Measurements from ENCODE around the gene EEF1G. TPM values are rescaled to one million over a fixed set of nuclear protein-coding genes. Genes with fewer than 3 reads are reported as not detected.
A peak's percentile ranks its signal among the peaks of the same experiment; 100 is the strongest.
"Not testable (repeated sequence)": the region's sequence is repeated elsewhere in the genome, so short reads cannot be mapped to it uniquely, and the experiment has no call there.

Gene EEF1G
- total RNA-seq, 8 experiments from 2014 or later = 1,525 to 3,247 (median 2,152) TPM

DNA sequence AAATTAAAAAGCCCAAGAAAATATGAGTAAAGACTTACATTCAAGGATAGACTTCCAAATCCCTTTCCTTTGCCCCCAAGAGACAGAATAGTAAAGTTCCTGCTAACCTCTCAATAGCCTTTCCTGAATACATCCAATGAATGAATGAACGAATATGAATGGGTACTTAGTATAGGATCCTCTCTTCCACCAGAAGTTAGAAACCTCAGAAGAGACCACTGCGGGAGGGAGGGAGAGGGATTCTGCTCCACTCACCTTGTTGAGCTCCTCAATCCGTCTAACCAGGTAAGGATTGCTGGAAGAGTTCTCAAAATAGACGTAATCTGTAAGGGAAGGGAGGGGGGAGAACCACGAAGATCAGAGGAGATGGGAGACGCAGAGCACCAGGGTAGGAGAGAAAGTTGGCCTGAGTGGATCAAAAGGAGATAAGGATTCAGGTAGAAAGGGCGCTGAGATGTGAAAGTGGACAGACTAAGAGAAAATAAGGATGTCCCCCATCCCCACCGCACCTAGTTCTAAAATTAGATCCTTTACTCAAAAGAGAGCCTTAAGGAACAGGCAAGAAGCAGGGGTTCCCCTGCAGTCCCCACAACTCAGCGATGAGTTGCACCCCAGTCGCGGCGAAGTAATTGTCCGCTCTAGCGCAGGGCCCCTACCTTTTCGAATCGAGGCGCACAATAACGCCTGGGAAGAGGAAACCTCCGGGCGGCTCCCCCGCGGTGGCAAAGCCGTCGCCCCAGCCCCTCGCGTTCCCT is 26.9 kb upstream of the EEF1G start:
- H3K27ac ChIP-seq = peak overlapping the region; percentile 82 to 83
- WGBS, 10 experiments = 0 to 4% (median 0%) methylated on average over 2 to 12 of the region's 26 CpGs
- no peak for ATAC-seq (replicated peaks in 6 of 8)
- in situ Hi-C loops (cut with MboI; ENCODE audit: low pct_unique_long_range_greater_than_20kb in 2 of 9, low sequenced_read_pairs in 9 of 9, unreplicated experiment in 9 of 9) = no loop called here
- peak overlapping the region; percentile 63 to 94 (median 73) for H3K4me3 ChIP-seq
- peaks cover 18 to 25% of the 10 kb centered on the region in 2 donors for H3K4me1 ChIP-seq (replicated peaks in 1 of 2)

DNA sequence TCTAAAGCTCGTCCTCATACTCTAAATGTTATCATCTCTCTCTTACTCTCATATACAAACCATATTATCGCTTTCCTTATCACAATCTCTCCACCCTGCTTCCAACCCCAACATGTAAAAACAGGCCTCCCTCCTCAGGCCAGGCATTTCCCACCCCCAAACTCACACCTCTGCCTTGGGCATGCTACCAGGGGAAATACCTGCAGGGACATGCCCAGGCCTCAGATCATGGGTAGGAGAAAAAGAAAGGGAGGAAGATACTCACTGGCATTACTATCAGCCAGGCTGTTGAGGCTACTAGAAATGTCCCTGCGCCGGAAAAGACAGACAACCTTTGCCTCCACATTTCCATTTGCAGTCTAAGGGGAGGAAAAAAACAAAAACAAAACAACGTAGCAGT is 26.2 kb upstream of the EEF1G start:
- in situ Hi-C loops (cut with MboI; ENCODE audit: low pct_unique_long_range_greater_than_20kb in 2 of 9, low sequenced_read_pairs in 9 of 9, unreplicated experiment in 9 of 9) = loop anchor here in 1 of 9 experiments (25.0 kb wide), 1 partner anchor 213 kb away; no protein-coding TSS in a partner anchor
- peaks cover 18 to 23% of the 10 kb centered on the region in 2 donors for H3K4me1 ChIP-seq (replicated peaks in 1 of 2)
- H3K27ac ChIP-seq = no peak overlapping the region
- 10 to 70% (median 26%) methylated on average over 2 to 4 of the region's 5 CpGs for WGBS, 10 experiments
- peak overlapping the region; percentile 63 to 94 (median 73) for H3K4me3 ChIP-seq
- no peak for ATAC-seq (replicated peaks in 6 of 8)

DNA sequence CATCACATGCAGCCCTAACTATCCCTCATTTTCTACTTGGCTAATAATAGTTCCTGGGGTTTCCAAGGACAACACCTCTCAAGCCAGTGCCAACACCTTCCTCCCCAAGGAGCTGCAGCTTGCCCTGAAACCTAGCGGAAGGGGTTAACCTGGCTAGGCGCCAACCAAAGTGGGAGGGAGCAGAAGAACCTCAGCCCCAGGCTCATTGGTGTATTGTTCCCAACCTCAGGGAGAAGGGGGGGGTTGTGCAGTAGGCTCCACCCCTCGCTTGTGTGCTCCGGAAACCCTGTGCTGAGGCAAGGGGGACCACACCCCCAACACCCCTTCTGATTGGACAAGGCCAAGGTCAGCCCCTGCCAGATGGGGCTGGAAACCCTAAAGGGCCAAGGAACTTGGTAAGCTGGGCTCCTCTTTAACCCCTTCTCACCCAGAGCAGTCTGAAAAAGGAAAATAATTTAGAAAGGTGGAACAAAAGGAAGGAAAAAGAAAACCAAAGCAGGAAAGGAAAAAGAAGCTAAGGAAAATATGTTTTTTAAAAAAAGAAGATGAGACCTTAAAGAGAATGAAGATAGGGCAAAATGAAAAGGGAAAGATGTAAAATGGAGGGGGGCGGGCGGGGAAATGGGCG is 25.5 kb upstream of the EEF1G start:
- ATAC-seq (replicated peaks in 6 of 8) = peak; percentile 36 to 54 (median 44)
- H3K4me3 ChIP-seq = peak overlapping the region in 3 of 5 donors; percentile 63 to 77 (median 73)
- H3K4me1 ChIP-seq (replicated peaks in 1 of 2) = peaks cover 16 to 18% of the 10 kb centered on the region in 2 donors
- H3K27ac ChIP-seq = peak overlapping the region in 1 of 2 donors; percentile 43
- WGBS, 10 experiments = 10 to 84% (median 54%) methylated on average over 2 to 6 of the region's 7 CpGs; no CpG with 5 or more reads in 2 of the 10 experiments
- in situ Hi-C loops (cut with MboI; ENCODE audit: low pct_unique_long_range_greater_than_20kb in 2 of 9, low sequenced_read_pairs in 9 of 9, unreplicated experiment in 9 of 9) = loop anchor here in 1 of 9 experiments (25.0 kb wide), 1 partner anchor 212 kb away; no protein-coding TSS in a partner anchor

DNA sequence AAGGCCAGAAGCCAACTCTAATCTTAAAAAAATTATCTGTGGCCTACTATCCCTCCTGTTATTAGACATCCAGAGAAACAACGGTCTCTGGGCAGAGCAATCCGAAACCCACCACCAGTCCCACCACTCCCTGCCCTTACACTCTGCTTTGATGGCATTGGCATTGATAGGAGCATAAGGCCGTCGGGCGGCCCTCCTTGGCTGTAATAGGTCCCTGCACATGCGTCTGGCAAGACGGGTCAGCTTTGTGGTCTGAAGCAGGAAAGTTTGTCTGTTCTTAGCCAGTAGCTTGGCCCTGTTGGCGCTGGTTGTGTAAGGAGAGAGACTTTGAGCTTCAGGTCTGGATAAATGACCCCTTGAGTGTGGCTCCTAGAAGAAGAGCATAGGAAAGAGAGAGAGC is 21.4 kb upstream of the EEF1G start:
- Histone ChIP-seq H3K27ac (no peak overlapping the region), H3K4me3 (no peak overlapping the region), H3K4me1 (replicated peaks in 1 of 2) (peaks cover 25 to 34% of the 10 kb centered on the region in 2 donors)
- no peak for ATAC-seq (replicated peaks in 6 of 8)
- 80 to 100% (median 100%) methylated on average over 1 to 5 of the region's 8 CpGs; no CpG with 5 or more reads in 4 of the 10 experiments for WGBS, 10 experiments
- in situ Hi-C loops (cut with MboI; ENCODE audit: low pct_unique_long_range_greater_than_20kb in 2 of 9, low sequenced_read_pairs in 9 of 9, unreplicated experiment in 9 of 9) = loop anchor here in 1 of 9 experiments (25.0 kb wide), 1 partner anchor 208 kb away; no protein-coding TSS in a partner anchor

DNA sequence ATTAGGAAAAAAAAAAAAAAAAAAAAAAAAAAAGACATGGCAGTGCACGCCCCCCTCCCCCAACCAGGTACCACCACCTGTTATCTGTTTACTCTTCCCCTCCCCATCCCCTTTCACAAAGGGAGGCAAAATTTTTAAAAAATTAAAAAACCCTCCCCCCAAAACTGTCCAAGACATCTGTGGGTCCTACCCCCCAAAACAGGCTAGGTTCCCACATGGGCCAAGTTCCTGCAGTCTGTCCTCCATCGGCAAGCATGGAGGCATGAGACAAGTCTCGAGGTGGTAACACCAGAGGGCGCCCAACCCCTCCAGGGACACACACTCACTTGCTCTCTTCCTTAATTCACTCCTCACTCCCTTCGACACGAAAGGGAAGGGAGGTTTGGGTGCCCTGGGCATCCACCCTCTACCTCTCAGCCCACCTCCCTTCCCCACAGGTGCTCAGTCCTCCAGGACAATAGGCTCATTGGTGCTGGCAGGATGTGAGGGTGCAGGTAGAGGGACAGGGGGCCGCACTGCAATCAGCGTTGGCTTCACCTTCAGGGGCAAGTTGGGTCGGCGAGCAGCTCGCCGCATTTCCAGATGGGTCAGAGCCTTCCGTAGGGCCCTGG is 19.8 kb upstream of the EEF1G start:
- H3K4me3 ChIP-seq = no peak overlapping the region
- in situ Hi-C loops (cut with MboI; ENCODE audit: low pct_unique_long_range_greater_than_20kb in 2 of 9, low sequenced_read_pairs in 9 of 9, unreplicated experiment in 9 of 9) = loop anchor here in 1 of 9 experiments (25.0 kb wide), 1 partner anchor 206 kb away; no protein-coding TSS in a partner anchor
- peak overlapping the region in 1 of 2 donors; percentile 11 for H3K27ac ChIP-seq
- 0 to 83% (median 73%) methylated on average over 2 to 5 of the region's 13 CpGs; no CpG with 5 or more reads in 6 of the 10 experiments for WGBS, 10 experiments
- H3K4me1 ChIP-seq (replicated peaks in 1 of 2) = peaks cover 16 to 24% of the 10 kb centered on the region in 2 donors
- ATAC-seq (replicated peaks in 6 of 8) = peak in 1 of 8 experiments; percentile 12

DNA sequence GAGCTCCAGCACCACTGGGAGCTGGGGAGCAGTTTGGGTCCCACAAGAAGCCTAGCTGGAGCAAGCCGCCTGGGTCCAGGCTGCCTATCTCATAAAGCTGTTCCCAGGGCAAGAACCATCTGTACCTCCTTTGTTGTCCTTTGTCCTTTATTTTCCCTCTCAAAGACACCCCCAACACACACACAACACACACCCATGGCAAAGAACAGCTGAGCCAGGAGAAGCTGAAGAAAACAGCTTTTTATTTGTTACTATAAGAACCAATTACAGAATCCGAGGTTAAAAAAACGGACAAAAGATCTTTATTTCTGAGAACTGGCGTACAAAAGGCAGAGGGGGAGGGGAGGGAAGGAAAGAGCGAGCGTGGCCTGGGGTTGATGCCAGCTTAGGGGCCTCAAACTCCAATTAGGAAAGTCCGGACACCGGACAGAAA is 19.3 kb upstream of the EEF1G start:
- in situ Hi-C loops (cut with MboI; ENCODE audit: low pct_unique_long_range_greater_than_20kb in 2 of 9, low sequenced_read_pairs in 9 of 9, unreplicated experiment in 9 of 9) = loop anchor here in 1 of 9 experiments (25.0 kb wide), 1 partner anchor 206 kb away; no protein-coding TSS in a partner anchor
- no peak for ATAC-seq (replicated peaks in 6 of 8)
- 30 to 100% (median 86%) methylated on average over 2 to 5 of the region's 8 CpGs; no CpG with 5 or more reads in 5 of the 10 experiments for WGBS, 10 experiments

DNA sequence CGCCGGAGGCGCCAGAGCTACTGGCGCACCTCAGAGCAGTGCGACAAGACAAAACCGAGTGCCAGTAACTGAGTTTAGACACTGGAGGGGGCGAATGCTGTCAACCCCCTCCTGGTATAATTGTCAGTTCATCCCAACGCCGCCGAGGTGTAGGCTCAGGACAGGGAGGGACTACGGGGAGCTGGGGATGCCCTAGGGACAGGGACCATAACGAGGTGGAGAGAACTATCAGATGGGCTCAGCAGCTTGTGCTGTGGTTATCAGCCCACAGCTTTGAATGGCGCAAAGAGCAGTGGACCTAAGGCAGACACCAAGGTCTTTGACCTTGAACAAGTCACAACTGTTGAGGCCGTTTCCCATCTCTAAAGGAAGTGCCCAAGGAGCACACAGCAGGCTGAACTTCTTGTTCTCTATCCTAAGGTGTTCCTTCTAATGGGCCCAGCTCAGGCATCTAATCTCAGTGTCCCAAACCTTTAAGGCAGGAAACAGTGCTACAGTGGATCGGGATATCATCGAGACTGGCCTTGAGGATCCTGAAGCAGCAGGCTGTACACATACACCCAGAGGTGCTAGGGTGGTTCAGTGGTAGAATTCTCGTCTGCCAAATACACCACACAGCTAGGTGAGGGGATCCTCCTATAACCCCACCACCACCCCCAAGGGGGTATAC is 18.6 kb upstream of the EEF1G start:
- H3K4me3 ChIP-seq = peak overlapping the region; percentile 40 to 87 (median 80)
- H3K27ac ChIP-seq = peak overlapping the region; percentile 91 to 93
- in situ Hi-C loops (cut with MboI; ENCODE audit: low pct_unique_long_range_greater_than_20kb in 2 of 9, low sequenced_read_pairs in 9 of 9, unreplicated experiment in 9 of 9) = loop anchor here in 1 of 9 experiments (25.0 kb wide), 1 partner anchor 205 kb away; no protein-coding TSS in a partner anchor
- peaks cover 16 to 23% of the 10 kb centered on the region in 2 donors for H3K4me1 ChIP-seq (replicated peaks in 1 of 2)
- WGBS, 10 experiments = 0 to 43% (median 12%) methylated on average over 1 to 10 of the region's 17 CpGs; no CpG with 5 or more reads in 2 of the 10 experiments
- ATAC-seq (replicated peaks in 6 of 8) = no peak

More for the DNA sequence above, 19.3 kb upstream of the EEF1G start:
- H3K4me1 ChIP-seq (replicated peaks in 1 of 2) = peaks cover 16 to 23% of the 10 kb centered on the region in 2 donors
- peak overlapping the region; percentile 91 to 93 for H3K27ac ChIP-seq
- H3K4me3 ChIP-seq = no peak overlapping the region

DNA sequence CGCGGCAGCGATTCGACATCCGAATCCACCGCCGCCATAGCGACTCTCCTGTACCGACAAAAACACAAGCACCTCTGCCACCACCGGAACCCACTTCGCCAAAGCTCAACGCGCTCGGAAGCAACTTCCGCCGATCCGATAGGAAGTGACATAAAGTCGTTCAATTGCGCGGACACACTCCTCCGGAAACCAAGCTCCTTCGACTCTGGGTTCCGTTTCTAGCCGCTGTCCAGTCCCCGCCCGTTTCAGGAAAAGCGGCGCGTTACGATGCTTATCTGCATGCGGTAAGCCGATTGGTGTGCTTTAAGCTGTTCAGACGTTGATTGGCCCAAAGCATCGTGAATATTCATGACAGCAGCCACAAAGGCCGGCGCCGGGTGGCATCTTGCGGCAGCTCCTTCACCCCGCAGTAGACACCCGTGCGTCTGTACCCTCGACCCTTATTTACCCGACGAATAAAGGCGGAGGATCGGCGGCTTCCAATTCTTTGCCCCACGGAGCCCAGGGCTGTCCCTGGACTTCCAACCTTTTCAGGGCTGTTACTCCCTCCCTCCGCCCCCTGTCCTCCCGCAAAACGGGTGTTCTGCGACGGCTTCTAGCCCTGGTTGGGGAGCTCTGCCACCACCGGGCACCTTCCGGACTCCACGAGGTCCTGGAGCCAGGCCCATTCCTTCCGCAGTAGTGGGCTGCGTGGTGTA is 17.9 kb upstream of the EEF1G start, which contains the start of gene TUT1:
Gene TUT1, minus strand, starts transcription at position 76 of the 698 bp plus-strand sequence. Its CDS starts 38 bp downstream, at position 38.
- peak; percentile 87 to 93 (median 92) for ATAC-seq (replicated peaks in 6 of 8)
- WGBS, 10 experiments = 0 to 7% (median 0%) methylated on average over 3 to 18 of the region's 58 CpGs; no CpG with 5 or more reads in 3 of the 10 experiments
- in situ Hi-C loops (cut with MboI; ENCODE audit: low pct_unique_long_range_greater_than_20kb in 2 of 9, low sequenced_read_pairs in 9 of 9, unreplicated experiment in 9 of 9) = loop anchor here in 1 of 9 experiments (25.0 kb wide), 1 partner anchor 204 kb away; no protein-coding TSS in a partner anchor
- peak within 1 kb of the TSS; percentile 93 to 95 for H3K27ac ChIP-seq
- H3K4me3 ChIP-seq = peak within 1 kb of the TSS; percentile 60 to 87 (median 80)
- H3K4me1 ChIP-seq (replicated peaks in 1 of 2) = peaks cover 16 to 23% of the 10 kb centered on the region in 2 donors

DNA sequence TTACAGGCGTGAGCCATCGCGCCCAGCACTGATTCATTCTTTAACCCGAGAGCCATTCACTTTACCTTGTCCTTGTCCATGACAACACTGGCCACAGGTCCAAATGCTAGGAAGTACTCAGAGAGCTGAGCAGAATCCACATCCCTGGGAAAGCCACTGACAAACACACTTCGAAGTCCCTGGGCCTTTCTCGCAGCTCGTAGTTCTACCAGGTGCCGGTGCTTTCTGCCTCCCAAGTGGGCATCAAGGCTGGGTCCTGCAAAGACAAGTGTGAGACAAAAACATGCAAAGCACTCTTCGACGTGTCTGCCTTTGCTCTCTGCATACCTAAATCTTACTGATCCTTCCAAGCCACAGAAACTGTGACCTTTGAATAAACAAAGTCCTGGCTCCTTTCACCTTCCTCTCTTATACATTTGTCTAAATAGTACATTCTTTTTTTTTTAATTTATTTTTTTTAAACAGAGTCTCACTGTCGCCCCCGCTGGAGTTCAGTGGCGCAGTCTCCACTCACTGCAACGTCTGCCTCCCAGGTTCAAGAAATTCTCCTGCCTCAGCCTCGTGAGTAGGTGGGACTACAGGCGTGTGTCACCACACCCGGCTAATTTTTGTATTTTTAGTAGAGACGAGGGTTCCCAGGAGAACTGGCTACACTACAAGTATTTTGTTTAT is 15.4 kb upstream of the EEF1G start:
- 12 to 89% (median 65%) methylated on average over 1 to 12 of the region's 18 CpGs for WGBS, 10 experiments

DNA sequence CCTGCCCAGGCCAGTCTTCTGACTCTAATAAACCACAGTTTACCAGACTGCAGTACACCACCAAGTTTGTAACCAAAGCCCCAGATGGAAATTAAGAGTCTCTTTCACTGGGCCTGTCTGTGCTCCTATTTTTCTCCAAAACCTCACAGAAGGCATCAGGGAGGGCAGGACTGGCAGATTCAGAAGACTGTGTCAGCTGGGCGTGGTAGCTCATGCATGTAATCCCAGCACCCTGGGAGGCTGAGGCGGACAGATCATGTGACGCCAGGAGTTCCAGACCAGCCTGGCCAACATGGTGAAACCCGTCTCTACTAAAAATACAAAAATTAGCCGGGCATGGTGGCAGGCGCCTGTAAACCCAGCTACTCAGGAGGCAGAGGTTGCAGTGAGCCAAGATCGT is 11.7 kb upstream of the EEF1G start:
- 80% methylated on average over 5 of the region's 7 CpGs; no CpG with 5 or more reads in 9 of the 10 experiments for WGBS, 10 experiments
- not testable (repeated sequence) for H3K4me1 ChIP-seq (replicated peaks in 1 of 2); H3K27ac ChIP-seq; H3K4me3 ChIP-seq
- in situ Hi-C loops (cut with MboI; ENCODE audit: low pct_unique_long_range_greater_than_20kb in 2 of 9, low sequenced_read_pairs in 9 of 9, unreplicated experiment in 9 of 9) = loop anchor here in 1 of 9 experiments (25.0 kb wide), 1 partner anchor 198 kb away; no protein-coding TSS in a partner anchor
- peak in 3 of 8 experiments; percentile 30 to 68 (median 65) for ATAC-seq (replicated peaks in 6 of 8)

More for the DNA sequence above, 15.4 kb upstream of the EEF1G start:
- Histone ChIP-seq H3K4me1 (replicated peaks in 1 of 2) (peaks cover 16 to 23% of the 10 kb centered on the region in 2 donors), H3K4me3 (no peak overlapping the region), H3K27ac (no peak overlapping the region)
- ATAC-seq (replicated peaks in 6 of 8) = no peak
- in situ Hi-C loops (cut with MboI; ENCODE audit: low pct_unique_long_range_greater_than_20kb in 2 of 9, low sequenced_read_pairs in 9 of 9, unreplicated experiment in 9 of 9) = loop anchor here in 1 of 9 experiments (25.0 kb wide), 1 partner anchor 202 kb away; no protein-coding TSS in a partner anchor

DNA sequence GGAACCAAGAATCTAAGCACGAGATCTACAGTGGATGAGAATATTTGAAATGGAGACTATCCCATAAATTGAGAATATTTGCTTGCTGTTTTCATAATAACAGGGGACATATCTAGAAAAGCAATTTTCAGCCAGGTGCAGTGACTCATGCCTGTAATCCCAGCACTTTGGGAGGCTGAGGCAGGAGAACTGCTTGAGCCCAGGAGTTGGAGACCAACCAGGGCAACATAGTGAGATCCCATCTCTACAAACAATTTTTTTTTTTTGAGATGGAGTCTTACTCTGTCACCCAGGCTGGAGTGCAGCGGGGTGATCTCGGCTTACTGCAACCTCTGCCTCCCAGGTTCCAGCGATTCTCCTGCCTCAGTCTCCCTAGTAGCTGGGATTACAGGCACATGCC is 8.0 kb upstream of the EEF1G start:
- 95 to 100% (median 100%) methylated on average over 1 to 4 of the region's 4 CpGs; no CpG with 5 or more reads in 5 of the 10 experiments for WGBS, 10 experiments
- not testable (repeated sequence) for H3K4me1 ChIP-seq (replicated peaks in 1 of 2); H3K27ac ChIP-seq; ATAC-seq (replicated peaks in 6 of 8); H3K4me3 ChIP-seq
- in situ Hi-C loops (cut with MboI; ENCODE audit: low pct_unique_long_range_greater_than_20kb in 2 of 9, low sequenced_read_pairs in 9 of 9, unreplicated experiment in 9 of 9) = loop anchor here in 1 of 9 experiments (25.0 kb wide), 1 partner anchor 194 kb away; no protein-coding TSS in a partner anchor
